OCI-M2 (cell line): ENCODE measurements around the gene AGMAT.
A peak's percentile ranks its signal among the peaks of the same experiment; 100 is the strongest.
"Not testable (repeated sequence)": the region's sequence is repeated elsewhere in the genome, so short reads cannot be mapped to it uniquely, and the experiment has no call there.

Experiments
- DNase-seq: peaks from one replicate; lab custom pipeline; 2025; ENCODE audit not compliant: unreplicated experiment; lab: John Stamatoyannopoulos, UW

Gene AGMAT

DNA sequence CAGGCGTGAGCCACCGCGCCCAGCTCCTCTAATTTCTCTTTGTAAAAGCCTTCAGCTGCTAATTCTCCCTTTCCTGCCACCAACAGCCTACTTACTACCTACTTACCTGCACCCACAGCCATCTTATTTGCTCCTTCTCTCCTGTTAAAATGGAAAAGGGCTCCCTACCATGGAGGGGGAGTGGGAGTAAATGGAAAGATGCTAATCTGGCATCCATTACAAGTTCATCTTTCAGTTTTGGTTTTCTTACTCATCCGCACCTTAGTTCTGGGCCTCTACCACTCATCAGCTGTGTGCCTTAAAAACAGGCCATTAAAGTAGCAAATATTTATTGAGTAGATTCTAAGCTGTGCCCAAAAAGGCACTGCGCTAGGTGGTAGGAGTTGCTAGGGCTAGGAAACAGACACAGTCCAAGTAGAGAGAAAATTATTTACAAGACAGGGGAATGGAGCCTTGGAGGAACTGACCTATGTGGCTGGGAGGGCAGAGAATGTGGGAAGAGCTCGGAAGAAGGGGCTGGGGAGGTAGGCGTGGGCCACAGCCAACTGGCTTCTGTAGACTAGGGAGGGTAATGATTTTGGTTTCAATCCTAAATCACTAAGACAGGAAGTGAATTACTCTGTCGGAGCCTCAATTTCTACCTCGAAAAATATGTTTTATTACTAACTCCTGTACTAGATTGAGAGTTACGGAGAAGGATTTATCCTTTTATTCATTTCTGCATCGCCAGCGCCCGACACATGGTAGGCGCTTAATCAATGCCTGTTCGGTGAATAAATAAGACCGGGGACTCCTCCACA, 31.7 kb upstream of the AGMAT start:
- no peak for DNase-seq

DNA sequence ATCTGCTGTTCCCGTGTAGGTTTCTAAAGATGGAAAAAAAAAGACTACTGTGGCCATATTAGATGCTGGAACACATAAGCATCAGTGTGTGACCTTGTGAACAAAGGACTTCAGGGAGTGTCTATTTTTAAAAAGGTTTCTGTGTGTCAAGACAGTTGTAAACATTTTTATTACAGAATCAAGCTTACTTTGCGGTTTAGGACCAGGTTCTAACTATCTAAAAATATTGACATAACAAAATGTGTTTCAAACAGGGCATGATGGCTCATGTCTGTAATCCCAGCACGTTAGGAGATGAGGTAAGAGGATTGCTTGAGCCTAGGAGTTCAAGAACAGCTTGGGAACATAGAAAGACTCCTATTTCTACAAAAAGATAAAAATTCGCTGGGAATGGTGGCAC, 25.3 kb upstream of the AGMAT start:
- no peak for DNase-seq

DNA sequence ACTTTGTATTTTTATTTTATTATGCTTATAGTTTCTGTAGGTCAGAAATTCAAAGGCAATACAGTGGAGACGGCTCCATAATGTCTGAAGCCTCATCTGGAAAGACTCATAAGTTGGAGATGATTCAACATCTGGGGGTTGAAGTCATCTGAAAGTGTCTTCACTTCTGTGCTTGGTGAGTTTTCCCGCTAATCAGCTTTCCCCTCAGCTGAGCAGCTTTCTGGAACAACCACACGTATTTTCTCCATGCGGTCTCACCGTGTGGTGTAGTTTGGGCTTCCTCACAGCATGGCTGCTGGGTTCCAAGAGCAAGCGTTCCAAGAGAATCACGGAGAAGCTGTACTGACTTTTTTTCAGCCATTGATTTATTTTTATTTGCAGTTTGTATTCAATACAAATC, 24.8 kb upstream of the AGMAT start:
- DNase-seq = no peak

DNA sequence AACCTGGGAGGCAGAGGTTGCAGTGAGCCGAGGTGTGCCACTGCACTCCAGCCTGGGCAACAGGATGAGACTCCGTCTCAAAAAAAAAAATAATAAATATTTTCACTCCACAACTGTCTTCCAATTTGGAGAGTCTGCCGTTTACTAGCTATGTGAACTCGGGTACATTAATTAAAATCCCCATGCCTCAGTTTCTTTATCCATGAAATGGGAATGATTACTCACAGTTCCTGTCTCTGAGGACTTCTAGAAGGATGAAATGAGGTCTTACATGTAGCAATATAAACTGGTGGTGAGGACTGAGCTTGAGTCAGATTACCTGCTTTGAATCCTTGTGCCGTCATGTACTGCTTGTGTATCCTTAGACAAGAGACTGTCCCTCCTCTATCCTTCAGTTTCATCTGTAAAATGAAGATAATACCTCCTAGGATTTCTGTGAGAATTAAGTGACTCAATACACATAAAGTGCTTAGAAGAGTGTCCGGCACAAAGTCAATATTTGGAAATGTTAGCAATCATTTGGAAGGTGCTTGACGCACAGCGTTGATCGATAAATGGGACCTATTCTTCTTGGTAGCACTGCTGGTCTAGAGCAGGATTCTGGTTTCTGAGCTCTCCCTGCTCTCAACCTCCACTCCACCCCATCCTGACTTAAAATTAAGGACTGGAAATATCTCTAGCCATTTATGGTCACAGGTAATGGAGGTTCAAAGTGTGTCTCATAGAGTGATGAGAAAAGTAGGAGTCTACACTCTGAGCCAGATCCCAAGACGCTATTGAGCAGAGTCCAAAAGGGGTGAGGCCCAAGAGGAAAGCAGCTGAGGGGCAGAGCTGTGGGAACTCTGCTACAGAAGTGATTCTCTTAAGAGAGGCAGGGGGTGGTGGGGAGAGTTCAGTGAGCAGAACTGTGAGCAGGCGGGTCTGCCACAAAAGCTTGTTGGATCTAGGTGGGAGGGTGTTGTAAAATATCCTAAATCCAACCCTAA, 20.8 kb upstream of the AGMAT start:
- DNase-seq = no peak

- not testable (repeated sequence) for DNase-seq
Observed at GRCh38 chr1:15604400-15604799, 19.5 kb upstream of the AGMAT start.

DNA sequence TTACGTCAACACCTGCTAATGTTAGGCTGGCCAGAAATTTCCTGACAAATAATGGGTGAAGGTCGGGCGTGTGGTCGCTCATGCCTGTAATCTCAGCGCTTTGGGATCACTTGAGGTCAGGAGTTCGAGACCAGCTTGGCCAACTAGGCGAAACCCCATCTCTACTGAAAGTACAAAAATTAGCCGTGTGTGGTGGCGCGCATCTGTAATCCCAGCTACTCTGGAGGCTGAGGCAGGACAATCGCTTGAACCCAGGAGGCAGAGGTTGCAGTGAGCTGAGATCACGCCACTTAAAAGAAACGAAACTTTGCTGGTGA, 19.1 kb upstream of the AGMAT start:
- DNase-seq = not testable (repeated sequence)

GRCh38 chr1:15603050-15603965, 18.5 kb upstream of the AGMAT start:
- DNase-seq = peak; percentile 56

DNA sequence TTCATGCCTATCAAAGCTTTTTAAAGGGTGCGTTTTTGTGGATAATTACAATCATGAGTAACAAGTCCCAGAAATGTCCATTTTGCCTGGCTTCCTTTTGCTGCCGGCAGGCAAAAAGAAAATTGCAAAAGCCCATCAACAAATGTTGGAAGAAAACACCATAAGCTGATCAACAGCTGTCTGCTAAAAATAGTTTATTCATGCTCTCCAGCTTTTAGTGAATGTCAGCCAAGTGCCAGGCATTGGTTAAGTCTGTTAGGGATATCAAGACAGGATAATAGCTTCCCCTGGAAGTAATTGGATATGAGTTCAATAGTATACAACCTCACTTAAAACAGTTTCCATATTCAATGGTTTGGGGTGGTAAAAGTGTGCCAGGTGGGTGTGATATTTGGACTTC, 13.6 kb upstream of the AGMAT start:
- no peak for DNase-seq

DNA sequence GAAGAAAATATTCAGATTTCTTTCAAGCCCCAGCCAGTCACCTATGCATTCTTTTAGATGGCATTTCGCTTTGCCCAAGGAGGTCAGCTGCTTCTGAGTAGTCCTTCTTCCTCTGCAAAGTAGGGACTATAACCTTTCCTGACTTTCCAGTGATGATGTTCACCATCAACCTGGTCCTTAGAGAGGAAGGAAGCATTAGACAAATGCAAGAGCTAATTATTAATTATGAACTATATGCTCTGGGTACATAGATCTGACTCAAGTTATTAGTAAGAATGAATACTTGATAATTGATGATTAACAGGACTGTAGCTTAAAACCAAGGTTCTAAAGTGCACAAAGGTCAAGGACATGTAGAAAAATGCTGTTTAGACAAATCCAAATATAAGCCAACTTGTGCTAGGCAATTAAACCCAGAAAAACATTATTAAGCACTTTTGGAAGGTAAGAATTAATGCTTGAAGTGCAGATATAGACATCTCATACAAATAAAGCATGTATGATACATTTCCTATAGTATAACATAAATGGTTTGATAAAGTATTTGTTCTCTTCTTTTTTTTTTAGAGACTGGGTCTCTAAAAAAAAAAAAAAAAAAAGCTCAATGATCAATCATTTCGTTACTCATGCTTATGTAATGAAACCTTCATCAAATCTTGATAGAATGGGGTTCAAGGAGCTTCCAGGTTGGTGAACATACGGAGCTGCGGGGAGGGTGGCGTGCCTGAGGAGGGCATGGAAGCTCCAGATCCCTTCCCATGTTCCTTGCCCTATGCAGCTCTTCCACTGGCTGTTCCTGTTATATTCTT, 11.2 kb upstream of the AGMAT start:
- DNase-seq = no peak

- DNase-seq = no peak
Observed at GRCh38 chr1:15592285-15592684, 7.4 kb upstream of the AGMAT start.

DNA sequence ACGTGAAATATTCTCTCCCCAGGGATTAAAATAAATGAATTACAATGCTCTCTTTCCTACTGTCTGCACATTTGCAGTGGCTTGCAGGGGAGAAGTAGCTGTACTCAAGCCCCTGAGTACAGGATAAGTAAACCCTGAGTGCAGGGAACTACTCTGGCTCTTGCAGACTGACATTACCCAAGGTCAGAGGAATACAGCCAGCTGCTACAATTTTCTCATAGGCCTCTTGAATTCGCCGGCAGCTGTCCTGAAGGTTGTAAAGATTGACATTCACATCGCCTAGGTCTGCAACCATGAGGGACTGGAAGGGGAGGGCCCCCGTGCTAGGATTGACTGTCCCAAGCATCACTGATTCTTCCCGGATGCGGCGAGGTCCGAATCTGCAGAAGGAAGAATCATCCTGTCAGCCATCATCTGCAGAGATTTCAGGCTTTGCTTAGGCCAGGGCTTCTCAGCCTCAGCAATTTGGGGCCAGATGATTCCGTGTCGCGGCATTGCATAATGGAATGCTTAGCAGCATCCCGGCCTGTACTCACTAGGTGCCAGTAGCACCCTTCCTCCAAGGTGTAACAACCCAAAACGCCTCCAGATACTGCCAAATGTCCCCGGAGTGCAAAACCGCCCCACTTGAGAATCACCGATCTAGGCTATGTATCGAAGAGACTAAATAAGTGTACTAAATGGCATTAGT, 1.7 kb downstream of the AGMAT start:
- DNase-seq = no peak

GRCh38 chr1:15579683-15580047, 5.2 kb downstream of the AGMAT start:
- no peak for DNase-seq

DNA sequence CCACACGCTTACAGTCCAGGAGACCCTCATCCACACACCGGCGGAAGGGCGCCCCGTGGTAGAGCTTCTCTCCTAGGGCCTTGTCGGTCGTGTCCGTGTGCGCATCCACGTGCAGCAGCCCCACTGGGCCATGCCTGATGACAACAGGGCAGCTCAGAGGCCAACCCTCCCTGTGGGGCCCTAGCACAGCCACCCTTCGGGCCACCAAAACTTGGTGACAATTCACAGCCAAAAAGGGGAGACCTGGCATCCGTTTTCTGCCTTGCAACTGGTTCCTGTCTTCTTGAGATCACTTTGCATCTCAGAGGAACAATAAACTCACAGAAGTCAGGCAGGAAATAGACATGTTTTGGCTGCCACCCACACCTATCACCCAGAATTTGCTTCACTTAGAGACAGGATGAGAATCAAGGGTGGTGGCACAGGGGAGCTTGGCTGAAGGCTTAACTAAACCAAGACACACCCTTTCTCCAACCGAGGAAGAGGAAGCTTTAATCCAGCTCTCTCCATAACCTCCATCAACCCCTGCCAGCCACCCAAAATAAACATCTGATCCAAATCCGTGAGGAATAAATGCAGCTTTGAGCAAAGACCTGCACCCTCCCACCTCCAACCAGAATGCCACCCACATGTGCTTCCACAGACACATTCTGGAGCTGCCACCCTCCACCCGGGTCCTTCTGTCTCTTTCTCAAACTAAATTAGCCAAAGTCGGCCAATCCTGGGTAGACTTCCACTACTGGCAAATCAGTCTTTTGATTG, 5.7 kb downstream of the AGMAT start:
- DNase-seq = no peak

GRCh38 chr1:15577691-15578090, 7.2 kb downstream of the AGMAT start:
- no peak for DNase-seq

- DNase-seq = no peak
Observed at GRCh38 chr1:15575549-15576150, 9.2 kb downstream of the AGMAT start.

DNA sequence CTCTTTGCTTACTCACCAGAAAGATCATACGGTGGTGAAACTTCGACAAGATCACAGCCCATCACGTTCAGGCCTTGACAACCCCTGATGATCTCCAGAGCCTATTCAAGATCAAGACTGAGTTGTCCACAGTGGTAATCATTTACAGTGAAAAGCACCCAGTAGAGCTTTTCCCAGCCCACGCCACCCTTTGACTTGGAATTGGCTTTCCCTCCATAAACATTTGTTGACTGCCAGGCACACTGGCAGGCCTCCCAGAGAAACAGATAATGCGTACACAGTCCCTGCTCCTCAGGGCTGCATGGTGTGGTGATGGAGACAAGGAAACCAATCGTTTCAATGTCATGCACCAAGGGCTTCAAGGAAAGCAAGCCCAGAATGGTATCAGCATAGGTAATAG, 10.1 kb downstream of the AGMAT start:
- no peak for DNase-seq

DNA sequence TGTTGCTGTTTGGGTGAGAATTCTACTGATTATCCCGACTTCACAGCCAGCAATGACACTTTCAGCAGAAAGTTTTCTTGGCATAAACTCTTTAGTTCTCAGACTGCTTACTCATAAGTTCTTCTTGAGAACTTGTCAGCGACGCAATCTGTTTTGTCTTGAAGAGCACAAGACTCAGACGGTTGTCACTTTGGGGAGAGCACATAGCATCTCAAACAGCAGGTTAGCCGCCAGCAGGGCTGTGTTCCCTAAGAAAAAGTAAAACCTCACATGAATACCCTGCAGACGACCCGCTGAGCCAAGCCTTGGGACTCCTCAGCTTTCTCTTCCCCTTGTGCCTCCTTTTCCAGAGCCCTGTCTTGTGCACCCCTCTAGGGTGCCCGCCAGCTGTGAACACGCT, 11.4 kb downstream of the AGMAT start:
- no peak for DNase-seq

- no peak for DNase-seq
Observed at GRCh38 chr1:15571266-15571665, 13.6 kb downstream of the AGMAT start.

GRCh38 chr1:15570861-15571260, 14.0 kb downstream of the AGMAT start:
- no peak for DNase-seq
